ENCODE results near the gene AKAP1.

The AKAP1 gene

GRCh38 chr17:57170866-57171265 lies 85.8 kb downstream of the AKAP1 start:
- no peak for DNase-seq
